Gastrocnemius medialis (tissue), 4 donors: ENCODE measurements around the gene TIMP3.

ENCODE experiments used
- CTCF ChIP-seq, 5 experiments: fragments of 450-650 bp in 3 of 5; fragments of 200-600 bp in 2 of 5; sonication (generic) in 2 of 5; IDR thresholded peaks in 4 of 5; conservative IDR thresholded peaks in 1 of 5; 1 replicate in 4 of 5; 2 replicates in 1 of 5; pipeline ENCODE4 v1.5.1; 2016 to 2019; ENCODE audit warnings: antibody characterized with exemption in 5 of 5, mild to moderate bottlenecking in 3 of 5, moderate library complexity in 3 of 5
- POLR2A ChIP-seq, 2 donors: fragments of 450-650 bp; IDR thresholded peaks; one replicate each; pipeline ENCODE4 v1.6.1; 2017; ENCODE audit warnings: antibody characterized with exemption in 2 of 2, mild to moderate bottlenecking in 2 of 2, moderate library complexity in 2 of 2

DNA sequence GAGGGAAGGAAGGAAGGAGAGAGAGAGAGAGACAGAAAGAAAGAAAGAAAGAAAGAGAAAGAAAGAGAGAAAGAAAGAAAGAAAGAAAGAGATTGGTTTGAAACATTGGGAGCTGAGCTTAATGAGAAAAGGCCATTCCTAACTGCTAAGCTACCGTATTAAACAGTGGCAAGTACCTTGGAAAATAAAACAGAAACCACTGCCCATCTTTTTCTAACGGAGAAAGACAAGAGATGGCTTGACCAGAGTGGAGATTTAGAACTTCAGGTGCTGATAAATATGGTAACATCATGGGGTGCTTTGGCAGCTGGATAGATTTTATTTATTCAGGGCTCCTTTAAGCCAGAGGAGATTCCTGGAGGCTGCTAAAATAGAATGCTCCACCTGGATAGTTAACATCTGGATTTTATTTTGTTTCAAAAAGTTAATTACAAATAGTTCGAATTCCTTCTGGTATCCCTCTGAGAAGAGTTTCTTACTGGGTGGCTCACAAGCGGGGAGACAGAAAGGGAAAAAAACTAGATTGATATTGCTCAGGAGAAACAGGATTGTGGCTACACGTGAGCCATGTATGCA is 12.9 kb downstream of the TIMP3 start:
- TF ChIP-seq CTCF (IDR thresholded peaks at IDR 0.05 in 4 of 5, conservative IDR thresholded peaks at IDR 0.05 in 1 of 5) (no peak), POLR2A (IDR thresholded peaks at IDR 0.05) (no peak)
